Measurements from ENCODE around the gene CCDC182.

The CCDC182 gene

GRCh38 chr17:57772774-57773173, 27.7 kb upstream of the CCDC182 start:
- no peak for DNase-seq
- TF ChIP-seq POLR2A (IDR thresholded peaks at IDR 0.05; ENCODE audit: low read length) (no peak), GATA1 (IDR thresholded peaks at IDR 0.05; ENCODE audit: low read depth, low read length) (no peak)

GRCh38 chr17:57767561-57767960, 22.5 kb upstream of the CCDC182 start:
- no peak for TF ChIP-seq POLR2A (IDR thresholded peaks at IDR 0.05; ENCODE audit: low read length)
- no peak for TF ChIP-seq GATA1 (IDR thresholded peaks at IDR 0.05; ENCODE audit: low read depth, low read length)
- DNase-seq, result no peak

- TF ChIP-seq GATA1 (IDR thresholded peaks at IDR 0.05; ENCODE audit: low read depth, low read length) (no peak), POLR2A (IDR thresholded peaks at IDR 0.05; ENCODE audit: low read length) (no peak)
- no peak for DNase-seq
Measured at GRCh38 chr17:57766318-57766943, 21.3 kb upstream of the CCDC182 start.

- no peak for DNase-seq
- no peak for TF ChIP-seq GATA1 (IDR thresholded peaks at IDR 0.05; ENCODE audit: low read depth, low read length)
- TF ChIP-seq POLR2A (IDR thresholded peaks at IDR 0.05; ENCODE audit: low read length), result no peak
Measured at GRCh38 chr17:57762452-57763395, 17.6 kb upstream of the CCDC182 start.

GRCh38 chr17:57761887-57762286, 16.8 kb upstream of the CCDC182 start:
- no peak for TF ChIP-seq POLR2A (IDR thresholded peaks at IDR 0.05; ENCODE audit: low read length)
- no peak for TF ChIP-seq GATA1 (IDR thresholded peaks at IDR 0.05; ENCODE audit: low read depth, low read length)
- no peak for DNase-seq

- TF ChIP-seq POLR2A (IDR thresholded peaks at IDR 0.05; ENCODE audit: low read length) (no peak), GATA1 (IDR thresholded peaks at IDR 0.05; ENCODE audit: low read depth, low read length) (no peak)
- no peak for DNase-seq
Measured at GRCh38 chr17:57760046-57760445, 14.9 kb upstream of the CCDC182 start.

- no peak for TF ChIP-seq POLR2A (IDR thresholded peaks at IDR 0.05; ENCODE audit: low read length)
- TF ChIP-seq GATA1 (IDR thresholded peaks at IDR 0.05; ENCODE audit: low read depth, low read length), result no peak
- no peak for DNase-seq
Measured at GRCh38 chr17:57758654-57759053, 13.6 kb upstream of the CCDC182 start.

- no peak for TF ChIP-seq POLR2A (IDR thresholded peaks at IDR 0.05; ENCODE audit: low read length)
- no peak for TF ChIP-seq GATA1 (IDR thresholded peaks at IDR 0.05; ENCODE audit: low read depth, low read length)
- no peak for DNase-seq
Measured at GRCh38 chr17:57757735-57758134, 12.6 kb upstream of the CCDC182 start.

GRCh38 chr17:57756951-57757350, 11.9 kb upstream of the CCDC182 start:
- DNase-seq, result no peak
- TF ChIP-seq GATA1 (IDR thresholded peaks at IDR 0.05; ENCODE audit: low read depth, low read length), result no peak

- no peak for TF ChIP-seq GATA1 (IDR thresholded peaks at IDR 0.05; ENCODE audit: low read depth, low read length)
- TF ChIP-seq POLR2A (IDR thresholded peaks at IDR 0.05; ENCODE audit: low read length), result no peak
- no peak for DNase-seq
Measured at GRCh38 chr17:57755480-57756070, 10.5 kb upstream of the CCDC182 start.

GRCh38 chr17:57752031-57752905, 7.2 kb upstream of the CCDC182 start:
- DNase-seq, result peak in 1 of 2 experiments; percentile 13
- TF ChIP-seq POLR2A (IDR thresholded peaks at IDR 0.05; ENCODE audit: low read length), result no peak
- TF ChIP-seq GATA1 (IDR thresholded peaks at IDR 0.05; ENCODE audit: low read depth, low read length), result no peak

GRCh38 chr17:57751348-57751971, 6.4 kb upstream of the CCDC182 start:
- no peak for DNase-seq
- TF ChIP-seq GATA1 (IDR thresholded peaks at IDR 0.05; ENCODE audit: low read depth, low read length) (no peak), POLR2A (IDR thresholded peaks at IDR 0.05; ENCODE audit: low read length) (no peak)

- DNase-seq, result no peak
- TF ChIP-seq GATA1 (IDR thresholded peaks at IDR 0.05; ENCODE audit: low read depth, low read length) (no peak), POLR2A (IDR thresholded peaks at IDR 0.05; ENCODE audit: low read length) (no peak)
Measured at GRCh38 chr17:57750895-57751294, 5.8 kb upstream of the CCDC182 start.

All from erythroblast (primary cell).